Epithelial cell of proximal tubule (primary cell): Measurements from ENCODE around the gene DTX3. TPM values are rescaled to one million over a fixed set of nuclear protein-coding genes. Genes with fewer than 3 reads are reported as not detected.

Experiments used
- DNase-seq: peaks from one replicate; pipeline ENCODE4 v3.0.0-alpha.2; 2011; ENCODE audit warnings: low read depth
- H3K4me3 ChIP-seq: 2 replicates; pipeline ENCODE4 v1.5.1; 2011; ENCODE audit warnings: low read depth, mild to moderate bottlenecking, low read length
- CTCF ChIP-seq: conservative IDR thresholded peaks from 2 replicates; pipeline ENCODE4 v1.5.1; 2012; ENCODE audit warnings: low read depth, mild to moderate bottlenecking, low read length
- total RNA-seq: library from RNA; depleted of rRNA; stranded (reverse); fragments of >200 nt; gene quantifications from 2 replicates; pipeline ENCODE4 v1.2.3, GENCODE V29; 2015

DTX3 gene
- total RNA-seq, 1 donor from 2014 or later: 8.1 TPM

- H3K4me3 ChIP-seq: no peak overlapping the region
- TF ChIP-seq CTCF: no peak
- no peak for DNase-seq
Observed at GRCh38 chr12:57658890-57659289, 54.3 kb downstream of the DTX3 start.

Other genes starting within 250 kb of the DTX3 start
- gene R3HDM2, start 173.8 kb upstream of the DTX3 start, total RNA-seq: 10.5 and 12.5 TPM in 2 replicates
- gene INHBC, start 170.0 kb upstream of the DTX3 start, total RNA-seq: not detected in 2 replicates
- gene INHBE, start 149.5 kb upstream of the DTX3 start, total RNA-seq: 0.29 TPM in 1 of 2 replicates, not detected in the other
- 0.51 TPM in 1 of 2 replicates, not detected in the other for gene GLI1, start 145.0 kb upstream of the DTX3 start, total RNA-seq
- 0.29 and 1.2 TPM in 2 replicates for gene ARHGAP9, start 125.0 kb upstream of the DTX3 start, total RNA-seq
- gene MARS1, start 116.8 kb upstream of the DTX3 start, total RNA-seq: 107 and 151 TPM in 2 replicates
- 13.5 and 20.2 TPM in 2 replicates for gene DDIT3, start 84.3 kb upstream of the DTX3 start, total RNA-seq
- gene MBD6, start 82.0 kb upstream of the DTX3 start, total RNA-seq: 3.5 and 6.3 TPM in 2 replicates
- gene DCTN2, start 57.6 kb upstream of the DTX3 start, total RNA-seq: 140 and 202 TPM in 2 replicates
- 0.46 and 0.51 TPM in 2 replicates for gene KIF5A, start 54.8 kb upstream of the DTX3 start, total RNA-seq
- 34.2 and 46.6 TPM in 2 replicates for gene PIP4K2C, start 13.6 kb upstream of the DTX3 start, total RNA-seq
- gene ARHGEF25, start 6.6 kb downstream of the DTX3 start, total RNA-seq: 1.3 and 6.2 TPM in 2 replicates
- gene B4GALNT1, start 28.4 kb downstream of the DTX3 start, total RNA-seq: 0.14 and 0.69 TPM in 2 replicates
- 92.7 and 101 TPM in 2 replicates for gene OS9, start 89.3 kb downstream of the DTX3 start, total RNA-seq
- under 0.01 TPM in 1 of 2 replicates, not detected in the other for gene AGAP2, start 133.9 kb downstream of the DTX3 start, total RNA-seq
- gene TSPAN31, start 140.2 kb downstream of the DTX3 start, total RNA-seq: 31.6 and 40.4 TPM in 2 replicates
- 178 and 363 TPM in 2 replicates for gene CDK4, start 147.5 kb downstream of the DTX3 start, total RNA-seq
- gene MARCHF9, start 150.3 kb downstream of the DTX3 start, total RNA-seq: 4.5 and 4.7 TPM in 2 replicates
- 0.87 and 3.6 TPM in 2 replicates for gene CYP27B1, start 162.3 kb downstream of the DTX3 start, total RNA-seq
- 27.3 and 43.2 TPM in 2 replicates for gene METTL1, start 167.3 kb downstream of the DTX3 start, total RNA-seq
- gene EEF1AKMT3, start 167.8 kb downstream of the DTX3 start, total RNA-seq: 4.2 and 11.2 TPM in 2 replicates
- 30.6 and 42.8 TPM in 2 replicates for gene TSFM, start 178.0 kb downstream of the DTX3 start, total RNA-seq
- 0.07 TPM in 1 of 2 replicates, not detected in the other for gene AVIL, start 213.9 kb downstream of the DTX3 start, total RNA-seq
- 44.7 and 53.1 TPM in 2 replicates for gene CTDSP2, start 241.9 kb downstream of the DTX3 start, total RNA-seq